HG02571 (cell line): ENCODE measurements around the gene LONP2.
A peak's percentile ranks its signal among the peaks of the same experiment; 100 is the strongest.
"Not testable (repeated sequence)": the region's sequence is repeated elsewhere in the genome, so short reads cannot be mapped to it uniquely, and the experiment has no call there.

ENCODE experiments used
- ATAC-seq: cut with Tn5 transposase; IDR thresholded peaks from one replicate; pipeline ENCODE4 v1.9.1; 2021; ENCODE audit warnings: mild to moderate bottlenecking, moderate library complexity; ENCODE audit not compliant: unreplicated experiment

The LONP2 gene

GRCh38 chr16:48366165-48367093 lies 122.3 kb downstream of the LONP2 start:
- peak; percentile 63 for ATAC-seq

- no peak for ATAC-seq
Measured at GRCh38 chr16:48367441-48368049, 123.4 kb downstream of the LONP2 start.

- ATAC-seq = no peak
Measured at GRCh38 chr16:48369765-48370164, 125.7 kb downstream of the LONP2 start.

- ATAC-seq = no peak
Measured at GRCh38 chr16:48370229-48370628, 126.1 kb downstream of the LONP2 start.

- not testable (repeated sequence) for ATAC-seq
Measured at GRCh38 chr16:48370668-48371392, 126.7 kb downstream of the LONP2 start.

- ATAC-seq = no peak
Measured at GRCh38 chr16:48371393-48371780, 127.3 kb downstream of the LONP2 start.

- ATAC-seq = no peak
Measured at GRCh38 chr16:48372744-48373143, 128.6 kb downstream of the LONP2 start.

GRCh38 chr16:48373258-48374029 lies 129.3 kb downstream of the LONP2 start:
- ATAC-seq = no peak

GRCh38 chr16:48374255-48374654 lies 130.2 kb downstream of the LONP2 start:
- no peak for ATAC-seq

GRCh38 chr16:48377301-48377700 lies 133.2 kb downstream of the LONP2 start:
- not testable (repeated sequence) for ATAC-seq

- ATAC-seq = no peak
Measured at GRCh38 chr16:48378276-48378675, 134.2 kb downstream of the LONP2 start.

- no peak for ATAC-seq
Measured at GRCh38 chr16:48378836-48379235, 134.7 kb downstream of the LONP2 start.

- ATAC-seq = no peak
Measured at GRCh38 chr16:48381201-48381600, 137.1 kb downstream of the LONP2 start.

- no peak for ATAC-seq
Measured at GRCh38 chr16:48382131-48382530, 138.0 kb downstream of the LONP2 start.

GRCh38 chr16:48383009-48383876 lies 139.1 kb downstream of the LONP2 start:
- no peak for ATAC-seq

GRCh38 chr16:48383877-48384519 lies 139.9 kb downstream of the LONP2 start:
- ATAC-seq = no peak

GRCh38 chr16:48384520-48385252 lies 140.6 kb downstream of the LONP2 start:
- peak; percentile 53 for ATAC-seq

GRCh38 chr16:48385253-48386150 lies 141.4 kb downstream of the LONP2 start, which contains the start of gene SIAH1:
Gene SIAH1, minus strand, starts transcription at chr16:48385413. Its CDS starts 22,985 bp downstream, at chr16:48362428.
- peak; percentile 75 for ATAC-seq
